Lower leg skin (tissue), 4 donors: ENCODE data around the gene PTGES2. TPM values are rescaled to one million over a fixed set of nuclear protein-coding genes. Genes with fewer than 3 reads are reported as not detected.
"Not testable (repeated sequence)": the region's sequence is repeated elsewhere in the genome, so short reads cannot be mapped to it uniquely, and the experiment has no call there.

Experiments used
- DNase-seq, 2 donors: peaks; one replicate each; pipeline ENCODE4 v3.0.0-alpha.2; 2019; ENCODE audit warnings: low spot score in 2 of 2
- H3K4me3 ChIP-seq: fragments of 200-600 bp; sonication (generic); 2 replicates; pipeline ENCODE4 v1.5.1; 2017; ENCODE audit warnings: mild to moderate bottlenecking, low read depth; ENCODE audit not compliant: poor library complexity, severe bottlenecking
- CTCF ChIP-seq, 3 donors: fragments of 450-650 bp; IDR thresholded peaks; one replicate each; pipeline ENCODE4 v1.5.1; 2016; ENCODE audit warnings: antibody characterized with exemption in 3 of 3, mild to moderate bottlenecking in 3 of 3, moderate library complexity in 2 of 3
- POLR2A ChIP-seq, 2 donors: fragments of 450-650 bp; IDR thresholded peaks; one replicate each; pipeline ENCODE4 v1.6.1; 2016 to 2017; ENCODE audit warnings: antibody characterized with exemption in 2 of 2, mild to moderate bottlenecking in 1 of 2, moderate library complexity in 1 of 2
- WGBS, 2 donors: methylation state at CpG; one replicate each; pipeline ENCODE4 v1.1.5; 2018; 5-methylcytosine and 5-hydroxymethylcytosine counted together
- intact Hi-C: fragments of 100-400 bp; cut with DNase I; formaldehyde crosslinking; loops from one replicate; pipeline ENCODE4 v1.15.0; 2023; ENCODE audit warnings: low total_unique reads
- total RNA-seq, 4 donors: library from RNA; depleted of rRNA; stranded (reverse); fragments of >200 nt; gene quantifications; one replicate each; pipeline ENCODE4 v1.1.0, GENCODE V29; 2016

PTGES2 gene
- total RNA-seq, 4 donors from 2014 or later, result 32.6 to 66.5 (median 56.3) TPM

- WGBS, 2 donors, result 81 to 82% methylated on average over 18 of the region's 18 CpGs
- intact Hi-C loops, result no loop called here
- no peak for TF ChIP-seq POLR2A (IDR thresholded peaks at IDR 0.05)
- no peak for TF ChIP-seq CTCF (IDR thresholded peaks at IDR 0.05)
- DNase-seq, result no peak
- H3K4me3 ChIP-seq, result no peak overlapping the region
These were observed 9.6 kb upstream of the PTGES2 start for GRCh38 chr9:128136816-128137793.

- H3K4me3 ChIP-seq, intact Hi-C loops, DNase-seq: not testable (repeated sequence)
- WGBS, 2 donors, result 56 to 68% methylated on average over 8 of the region's 8 CpGs
These were observed 8.0 kb upstream of the PTGES2 start for GRCh38 chr9:128135561-128135960.

DNA sequence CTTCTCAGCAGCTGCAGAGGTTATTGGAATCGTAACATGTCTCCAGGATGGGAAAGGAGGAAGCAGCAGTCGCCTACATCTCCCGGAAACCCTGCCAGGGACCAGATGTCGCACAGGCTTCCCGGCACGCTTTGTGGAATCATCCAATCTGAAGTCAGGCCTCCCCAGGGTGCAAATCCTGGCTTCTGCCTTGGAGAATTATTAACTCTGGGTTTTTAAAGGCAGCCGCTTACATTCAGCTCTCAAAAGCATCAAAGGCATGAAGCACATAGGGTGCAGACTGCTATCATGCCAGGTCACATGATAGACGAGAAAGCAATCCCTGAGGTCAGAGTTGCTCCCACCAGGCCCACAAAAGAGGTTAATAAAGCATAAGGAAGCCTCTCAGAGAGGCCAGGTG lies 4.6 kb upstream of the PTGES2 start:
- DNase-seq, H3K4me3 ChIP-seq, intact Hi-C loops: not testable (repeated sequence)
- 52 to 54% methylated on average over 7 of the region's 8 CpGs for WGBS, 2 donors

DNA sequence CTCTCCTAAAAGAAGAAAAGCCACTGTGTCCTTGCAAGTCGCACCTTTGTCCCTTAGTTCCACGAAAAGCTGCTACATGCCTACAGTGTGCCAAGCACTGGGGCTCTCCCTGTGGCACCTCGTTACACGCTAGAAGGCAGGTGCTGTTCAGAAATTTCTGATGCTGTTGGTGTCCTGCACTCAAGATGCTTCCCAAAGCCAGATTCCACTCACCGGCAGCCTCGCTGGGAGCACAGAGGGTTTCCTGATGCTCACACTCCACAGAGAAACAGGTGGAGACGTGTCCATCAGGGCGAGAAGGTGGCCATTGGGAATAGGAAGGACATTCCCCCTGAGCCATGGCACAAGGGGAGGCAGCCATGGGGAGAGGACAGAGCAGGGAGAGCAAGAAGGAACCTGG lies 3.8 kb upstream of the PTGES2 start:
- DNase-seq, intact Hi-C loops, H3K4me3 ChIP-seq: not testable (repeated sequence)
- 80 to 82% methylated on average over 8 of the region's 8 CpGs for WGBS, 2 donors

DNA sequence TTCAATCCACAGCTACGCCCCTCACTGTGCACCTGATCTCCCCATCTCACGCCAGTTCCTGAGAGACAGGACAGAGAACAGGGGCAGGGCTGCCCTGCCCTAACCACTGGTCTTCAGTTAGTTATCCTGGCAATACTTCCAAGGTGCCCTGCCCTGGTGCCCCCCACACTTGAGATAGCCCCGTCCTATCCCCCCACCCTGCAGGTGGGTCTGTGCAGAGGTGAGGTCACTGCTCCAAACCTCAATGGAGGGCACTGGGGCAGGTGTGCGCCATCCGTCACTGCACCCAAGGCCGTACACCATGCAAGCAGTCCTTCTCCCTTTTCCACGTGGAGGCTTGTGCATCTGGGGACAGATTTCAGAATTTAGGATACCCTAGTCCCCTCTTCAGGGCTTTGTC lies 3.1 kb upstream of the PTGES2 start:
- DNase-seq, H3K4me3 ChIP-seq, intact Hi-C loops: not testable (repeated sequence)
- WGBS, 2 donors, result 58 to 64% methylated on average over 7 of the region's 7 CpGs

DNA sequence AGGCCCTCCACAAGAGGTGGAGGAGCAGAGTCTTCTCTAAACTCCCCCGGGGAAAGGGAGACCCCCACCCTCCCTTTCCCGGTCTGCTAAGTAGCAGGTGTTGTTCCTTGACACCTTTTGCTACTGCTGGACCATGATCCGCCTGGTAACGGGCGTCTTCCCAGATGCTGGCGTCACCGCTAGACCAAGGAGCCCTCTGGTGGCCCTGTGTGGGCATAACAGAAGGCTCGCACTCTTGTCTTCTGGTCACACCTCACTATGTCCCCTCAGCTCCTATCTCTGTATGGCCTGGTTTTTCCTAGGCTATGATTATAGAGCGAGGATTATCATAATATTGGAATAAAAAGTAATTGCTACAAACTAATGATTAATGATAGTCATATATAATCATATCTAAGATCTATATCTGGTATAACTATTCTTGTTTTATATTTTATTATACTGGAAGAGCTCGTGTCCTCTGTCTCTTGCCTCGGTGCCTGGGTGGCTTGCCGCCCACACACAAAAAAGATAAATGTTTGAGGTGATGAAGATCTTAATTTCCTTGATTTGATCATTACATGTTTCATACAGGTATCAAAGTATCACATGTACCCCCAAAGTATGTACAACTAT lies 2.6 kb upstream of the PTGES2 start:
- H3K4me3 ChIP-seq, DNase-seq, intact Hi-C loops: not testable (repeated sequence)
- 21% methylated on average over 8 to 12 of the region's 12 CpGs for WGBS, 2 donors

DNA sequence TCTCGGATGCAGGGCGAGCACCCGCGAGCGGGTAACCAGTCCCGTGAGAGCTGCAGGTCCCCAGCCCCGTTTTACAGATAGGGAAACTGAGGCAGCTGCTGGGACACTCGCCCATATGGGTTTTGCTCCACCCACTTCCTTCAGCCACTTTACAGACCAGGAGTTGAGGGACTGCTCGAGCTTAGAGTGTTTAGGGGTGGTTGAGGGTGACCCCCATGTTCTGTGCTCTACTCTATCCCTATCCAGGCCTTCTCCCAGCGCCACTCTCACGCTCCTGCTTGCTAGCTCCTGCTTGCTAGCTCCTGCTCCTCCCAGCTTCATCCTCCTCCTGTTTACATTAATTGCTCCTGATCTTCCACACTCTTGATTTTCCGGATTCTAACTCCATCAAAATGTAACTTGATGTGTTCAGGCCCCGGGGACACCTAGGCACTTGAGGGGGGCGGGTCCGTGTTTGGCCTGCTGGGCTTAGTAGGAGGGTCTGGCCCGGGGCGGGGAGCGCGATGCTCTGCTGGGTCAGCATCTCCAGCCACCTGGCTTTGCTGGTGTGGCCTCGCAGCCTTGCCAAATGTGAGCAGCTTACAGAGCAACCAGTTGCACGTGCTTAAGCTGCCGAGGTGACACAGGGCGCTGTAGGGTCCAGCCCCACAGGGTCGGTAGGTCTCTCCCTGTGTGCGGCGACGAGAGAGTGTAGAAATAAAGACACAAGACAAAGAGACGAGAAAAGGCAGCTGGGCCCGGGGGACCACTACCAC lies 1.5 kb upstream of the PTGES2 start:
- intact Hi-C loops, result no loop called here
- 55 to 57% methylated on average over 23 to 28 of the region's 29 CpGs for WGBS, 2 donors
- TF ChIP-seq CTCF (IDR thresholded peaks at IDR 0.05), result no peak
- TF ChIP-seq POLR2A (IDR thresholded peaks at IDR 0.05), result no peak
- no peak for DNase-seq
- peak overlapping the region; percentile 96 for H3K4me3 ChIP-seq
